ENCODE data around the gene UBE2G2. TPM values are rescaled to one million over a fixed set of nuclear protein-coding genes. Genes with fewer than 3 reads are reported as not detected.

The UBE2G2 gene
- polyA plus RNA-seq, 3 donors, result 29.1 to 70.8 (median 41.5) TPM

DNA sequence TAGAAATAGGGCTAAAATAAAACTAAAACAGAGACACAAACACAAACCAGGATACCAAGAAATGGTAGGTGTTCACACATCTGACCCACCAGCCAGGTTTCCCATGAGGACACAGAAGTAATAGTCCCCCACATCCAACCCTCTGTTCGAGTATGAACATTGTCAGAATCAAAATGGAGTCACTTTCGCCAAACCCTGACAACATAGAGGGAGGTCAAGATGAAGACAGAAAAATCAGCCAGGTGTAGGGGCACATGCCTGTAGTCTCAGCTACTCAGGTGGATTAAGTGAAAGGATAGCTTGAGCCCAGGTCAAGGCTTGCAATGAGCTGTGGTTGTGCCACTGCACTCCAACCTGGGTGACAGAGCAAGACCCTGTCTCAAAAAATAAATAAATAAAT lies 3.8 kb downstream of the UBE2G2 start:
- no peak overlapping the region for H3K27ac ChIP-seq (ENCODE audit: low read depth, low read length)
- WGBS, 3 donors, result 92 to 98% (median 94%) methylated on average over 2 of the region's 2 CpGs

DNA sequence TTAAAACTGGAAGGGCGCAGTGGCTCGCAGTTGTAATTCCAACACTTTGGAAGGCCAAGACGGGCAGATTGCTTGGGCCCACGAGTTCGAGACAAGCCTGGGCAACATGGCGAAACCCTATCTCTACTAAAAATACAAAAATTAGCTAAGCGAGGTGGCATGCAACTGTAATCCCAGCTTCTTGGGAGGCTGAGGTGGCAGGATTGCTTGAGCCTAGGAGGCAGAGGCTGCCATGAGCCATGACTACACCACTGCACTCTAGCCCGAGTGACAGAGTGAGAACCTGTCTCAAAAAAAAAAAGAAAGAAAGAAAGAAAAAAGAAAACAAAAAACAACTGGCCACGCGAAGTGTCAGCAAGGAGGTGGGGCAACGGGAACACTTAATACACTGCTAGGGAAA lies 6.3 kb downstream of the UBE2G2 start:
- H3K27ac ChIP-seq (ENCODE audit: low read depth, low read length), result no peak overlapping the region
- 91 to 95% (median 92%) methylated on average over 11 of the region's 11 CpGs for WGBS, 3 donors

DNA sequence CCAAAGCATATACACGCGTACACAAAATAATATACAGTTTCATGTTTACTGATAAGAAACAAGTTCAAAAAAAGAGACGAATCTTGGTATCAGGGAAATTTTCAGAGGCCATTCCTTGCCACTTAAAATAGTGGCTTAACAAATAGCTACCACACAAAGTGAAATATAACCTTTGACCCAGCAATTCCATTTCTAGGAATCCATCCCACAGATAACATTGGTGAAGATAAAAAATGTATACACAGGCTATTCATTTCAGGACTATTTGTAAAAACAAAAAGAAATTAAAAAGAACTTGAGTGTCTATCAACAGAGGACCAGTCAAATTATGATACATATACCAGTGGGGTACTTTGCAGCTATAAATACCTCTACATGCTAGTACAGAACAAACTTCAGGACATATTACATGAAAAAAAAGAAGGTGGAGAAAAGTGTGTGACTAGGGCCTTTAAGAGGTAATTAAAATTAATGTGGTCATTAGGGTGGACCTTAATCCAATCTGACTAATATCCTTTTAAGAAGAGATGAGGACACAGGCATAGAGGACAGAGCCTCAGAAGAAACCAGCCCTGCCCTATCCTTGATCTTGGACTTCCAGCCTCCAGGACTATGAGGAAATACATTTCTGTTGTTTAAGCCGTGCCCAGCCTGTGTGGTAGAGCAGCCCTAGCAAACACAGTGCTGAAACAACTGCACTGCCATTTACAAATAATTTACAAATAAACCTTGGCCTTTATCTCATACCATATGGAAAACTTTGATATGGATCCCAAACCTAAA lies 7.8 kb downstream of the UBE2G2 start:
- 15 to 41% (median 30%) methylated on average over 4 of the region's 4 CpGs for WGBS, 3 donors
- H3K27ac ChIP-seq (ENCODE audit: low read depth, low read length), result no peak overlapping the region

DNA sequence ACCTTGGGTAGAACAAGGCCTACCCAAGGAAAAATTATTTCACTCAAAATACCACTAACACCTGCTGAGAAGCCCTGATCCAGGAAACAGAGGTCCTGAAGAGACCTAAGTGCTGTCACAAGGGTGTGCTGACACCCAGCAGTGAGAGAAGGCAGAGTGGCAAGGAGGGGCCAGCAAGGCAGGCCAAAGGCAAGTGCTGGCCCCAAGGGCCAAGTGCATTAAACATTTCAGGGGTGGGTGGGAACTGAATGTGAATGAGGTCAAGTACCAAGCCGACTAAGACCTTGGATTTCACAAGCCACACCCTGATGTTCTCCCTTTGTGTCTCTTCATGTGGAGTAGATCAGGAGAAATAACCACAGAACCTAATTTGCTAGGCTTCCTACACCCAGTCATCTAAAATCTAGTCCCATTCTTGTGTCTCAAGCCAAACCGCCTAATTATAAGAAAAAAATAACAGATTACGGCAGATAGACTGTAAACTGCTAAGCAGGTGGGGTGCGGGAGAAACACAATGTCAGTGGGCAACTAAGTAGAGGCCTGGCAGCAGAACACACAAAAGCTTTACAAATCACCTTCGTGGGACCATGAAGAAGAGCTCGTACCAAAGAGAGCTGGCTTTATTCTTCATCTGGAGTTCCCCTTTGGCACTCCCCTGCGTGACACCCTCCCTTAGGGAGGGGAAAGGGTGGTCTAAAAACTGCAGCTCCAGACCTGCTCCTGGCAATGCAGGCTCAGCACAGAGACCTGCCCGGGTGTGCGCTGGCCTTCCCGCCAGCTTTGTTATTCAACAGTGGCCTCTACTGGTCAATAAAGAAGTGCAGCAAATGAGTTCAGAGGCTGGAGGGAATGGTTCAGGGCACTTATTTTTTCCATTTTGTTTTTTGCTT lies 8.7 kb downstream of the UBE2G2 start:
- 10 to 26% (median 21%) methylated on average over 10 of the region's 10 CpGs for WGBS, 3 donors

DNA sequence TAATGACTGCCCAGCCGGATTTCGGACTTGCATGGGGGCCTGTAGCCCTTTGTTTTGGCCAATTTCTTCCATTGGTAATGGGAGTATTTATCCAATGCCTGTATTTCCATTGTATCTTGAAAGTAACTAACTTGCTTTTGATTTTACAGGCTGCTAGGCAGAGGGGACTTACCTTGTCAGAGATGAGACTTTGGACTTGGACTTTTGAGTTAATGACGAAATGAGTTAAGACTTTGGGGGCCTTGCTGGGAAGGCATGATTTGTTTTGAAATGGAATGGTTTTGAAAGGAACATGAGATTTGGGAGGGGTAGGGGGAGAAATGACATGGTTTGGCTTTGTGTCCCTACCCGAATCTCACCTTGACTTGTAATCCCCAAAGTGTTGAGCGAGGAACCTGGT lies 9.6 kb downstream of the UBE2G2 start:
- H3K27ac ChIP-seq (ENCODE audit: low read depth, low read length), result no peak overlapping the region
- WGBS, 3 donors, result 93 to 95% (median 94%) methylated on average over 5 of the region's 5 CpGs

More for the DNA sequence above, 8.7 kb downstream of the UBE2G2 start:
- no peak overlapping the region for H3K27ac ChIP-seq (ENCODE audit: low read depth, low read length)

DNA sequence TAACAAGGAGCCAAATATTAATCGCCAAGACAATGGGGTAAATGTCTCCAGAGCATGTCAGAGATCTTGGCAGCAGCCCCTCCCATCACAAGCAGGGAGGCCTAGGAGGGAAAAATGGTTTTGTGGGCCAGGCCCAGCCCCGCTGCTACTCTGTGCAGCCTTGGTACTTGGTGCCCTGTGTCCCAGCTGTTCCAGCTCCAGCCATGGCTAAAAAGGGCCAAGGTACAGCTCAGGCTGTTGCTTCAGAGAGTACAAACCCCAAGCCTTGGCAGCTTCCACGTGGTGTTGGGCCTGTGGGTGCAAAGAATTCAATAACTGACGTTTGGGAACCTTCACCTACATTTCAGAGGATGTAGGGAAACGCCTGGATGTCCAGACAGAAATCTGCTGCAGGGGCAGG lies 10.4 kb downstream of the UBE2G2 start:
- WGBS, 3 donors, result 58 to 73% (median 68%) methylated on average over 5 of the region's 5 CpGs
- H3K27ac ChIP-seq (ENCODE audit: low read depth, low read length), result no peak overlapping the region

DNA sequence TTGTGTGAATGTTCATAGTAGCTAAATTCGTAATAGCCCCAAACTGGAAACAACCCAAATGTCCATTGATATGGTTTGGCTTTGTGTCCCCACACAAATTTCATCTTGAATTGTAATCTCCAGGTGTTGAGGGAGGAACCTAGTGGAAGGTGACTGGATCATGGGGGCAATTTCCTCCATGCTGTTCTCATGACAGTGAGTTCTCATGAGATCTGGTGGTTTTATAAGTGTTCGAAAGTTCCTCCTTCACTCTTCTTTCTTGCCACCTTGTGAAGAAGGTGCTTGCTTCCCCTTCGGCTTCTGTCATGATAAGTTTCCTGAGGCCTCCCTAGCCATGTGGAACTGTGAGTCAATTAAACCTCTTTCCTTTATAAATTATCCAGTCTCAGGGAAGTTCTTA lies 11.3 kb downstream of the UBE2G2 start:
- H3K27ac ChIP-seq (ENCODE audit: low read depth, low read length), result no peak overlapping the region
- 76 to 87% (median 86%) methylated on average over 3 of the region's 3 CpGs for WGBS, 3 donors

DNA sequence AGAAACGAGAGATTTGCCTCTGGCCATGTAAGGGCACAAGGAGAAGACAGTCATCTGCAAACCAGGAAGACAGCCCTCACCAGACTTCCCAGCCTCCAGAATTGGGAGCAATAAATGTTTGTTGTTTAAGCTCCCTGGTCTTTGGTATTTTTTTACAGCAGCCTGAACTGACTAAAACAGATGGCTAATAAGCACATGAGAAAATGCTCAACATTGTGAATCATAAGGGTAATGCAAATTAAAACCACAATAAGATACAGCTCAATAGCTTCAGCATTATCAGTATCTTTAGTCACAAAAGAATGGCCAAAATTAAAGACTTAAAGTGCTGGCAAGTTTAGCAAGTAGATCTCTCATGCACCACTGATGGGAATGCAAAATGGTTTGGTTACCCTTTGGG lies 11.7 kb downstream of the UBE2G2 start:
- no peak overlapping the region for H3K27ac ChIP-seq (ENCODE audit: low read depth, low read length)
- 67 to 95% (median 89%) methylated on average over 1 of the region's 1 CpG for WGBS, 3 donors

DNA sequence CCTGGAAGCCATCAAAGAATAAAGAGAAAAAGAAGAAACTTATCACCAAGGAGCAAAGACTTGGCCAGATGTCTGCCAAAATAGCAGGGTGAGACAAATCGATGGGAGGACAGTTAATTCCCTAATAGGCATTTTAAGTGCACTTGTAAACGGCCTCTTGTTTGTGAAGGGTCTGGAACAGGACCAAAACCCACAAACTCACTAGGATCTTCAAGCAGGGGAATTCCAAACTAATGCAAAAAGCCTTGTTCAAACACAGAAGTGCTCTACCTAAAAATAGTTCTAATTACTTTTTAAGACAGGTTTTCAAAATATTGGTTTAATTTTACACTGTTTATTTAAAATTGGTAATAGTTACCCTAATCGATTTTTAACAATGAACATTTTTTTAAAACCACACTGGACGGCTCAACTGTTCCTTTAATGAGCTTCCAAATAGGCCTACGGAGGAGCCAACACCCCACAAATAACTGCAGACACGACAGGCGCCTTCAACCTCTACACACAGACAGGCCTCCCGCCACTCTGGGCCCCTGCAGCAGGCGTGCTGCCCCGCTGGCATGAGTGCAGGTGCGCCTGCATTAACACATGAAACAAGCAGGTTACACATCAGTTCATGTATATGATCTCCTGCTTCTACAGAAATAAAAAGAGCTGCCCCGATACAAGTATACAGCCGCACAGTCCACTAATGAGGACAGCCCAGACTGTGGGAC lies 15.8 kb downstream of the UBE2G2 start:
- 68 to 78% (median 73%) methylated on average over 13 of the region's 13 CpGs for WGBS, 3 donors
- H3K27ac ChIP-seq (ENCODE audit: low read depth, low read length), result no peak overlapping the region

DNA sequence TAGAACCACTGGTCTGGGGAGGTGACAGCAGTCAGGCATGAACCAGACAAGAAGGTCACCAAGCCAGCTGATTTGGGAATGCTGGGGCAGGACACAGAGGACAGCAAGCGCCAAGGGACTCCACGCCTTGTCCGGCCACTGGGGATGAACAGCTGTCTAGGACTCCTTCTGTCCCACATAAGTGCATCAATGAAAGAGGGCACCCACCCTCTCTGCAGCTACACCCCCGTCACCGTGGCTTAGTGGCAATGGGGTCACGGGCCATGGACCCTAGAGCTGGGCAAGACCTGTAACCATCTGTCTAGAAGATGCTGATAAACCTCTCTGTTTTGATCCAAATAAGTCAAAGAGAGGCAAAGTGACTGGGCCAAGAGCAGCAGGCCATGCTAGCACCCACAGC lies 16.8 kb downstream of the UBE2G2 start:
- WGBS, 3 donors, result 96 to 98% (median 98%) methylated on average over 6 of the region's 6 CpGs
- no peak overlapping the region for H3K27ac ChIP-seq (ENCODE audit: low read depth, low read length)

DNA sequence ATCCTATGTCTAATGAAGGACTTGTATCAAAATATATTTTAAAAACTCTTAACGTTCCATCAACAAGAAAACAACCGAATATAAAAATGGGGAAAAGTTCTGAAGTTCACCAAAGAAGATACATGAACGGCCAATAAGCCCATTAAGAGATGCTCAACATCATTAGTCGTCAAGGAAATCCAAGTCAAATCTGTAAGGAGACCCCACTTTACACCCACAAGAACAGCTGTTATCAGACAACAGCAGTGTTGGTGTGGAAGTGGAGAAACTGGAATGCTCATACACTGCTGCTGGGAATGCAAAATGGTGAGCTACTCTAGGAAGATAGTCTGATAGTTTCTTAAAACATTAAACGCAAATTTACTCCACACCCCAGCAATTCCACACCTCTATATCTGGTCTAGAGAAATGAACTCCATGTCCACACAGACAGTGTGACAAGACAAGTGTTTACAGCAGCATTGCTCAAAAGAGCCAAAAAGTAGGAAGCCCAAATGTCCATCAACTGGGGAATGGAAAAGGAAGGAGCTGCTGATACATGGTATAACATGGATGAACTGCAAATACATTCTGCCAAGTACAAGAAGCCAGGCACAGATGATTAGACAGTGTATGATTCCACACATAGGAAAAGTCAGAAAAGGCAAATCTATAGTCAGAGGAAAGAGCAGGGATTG lies 18.5 kb downstream of the UBE2G2 start:
- WGBS, 3 donors, result 86 to 99% (median 96%) methylated on average over 5 of the region's 5 CpGs
- no peak overlapping the region for H3K27ac ChIP-seq (ENCODE audit: low read depth, low read length)

DNA sequence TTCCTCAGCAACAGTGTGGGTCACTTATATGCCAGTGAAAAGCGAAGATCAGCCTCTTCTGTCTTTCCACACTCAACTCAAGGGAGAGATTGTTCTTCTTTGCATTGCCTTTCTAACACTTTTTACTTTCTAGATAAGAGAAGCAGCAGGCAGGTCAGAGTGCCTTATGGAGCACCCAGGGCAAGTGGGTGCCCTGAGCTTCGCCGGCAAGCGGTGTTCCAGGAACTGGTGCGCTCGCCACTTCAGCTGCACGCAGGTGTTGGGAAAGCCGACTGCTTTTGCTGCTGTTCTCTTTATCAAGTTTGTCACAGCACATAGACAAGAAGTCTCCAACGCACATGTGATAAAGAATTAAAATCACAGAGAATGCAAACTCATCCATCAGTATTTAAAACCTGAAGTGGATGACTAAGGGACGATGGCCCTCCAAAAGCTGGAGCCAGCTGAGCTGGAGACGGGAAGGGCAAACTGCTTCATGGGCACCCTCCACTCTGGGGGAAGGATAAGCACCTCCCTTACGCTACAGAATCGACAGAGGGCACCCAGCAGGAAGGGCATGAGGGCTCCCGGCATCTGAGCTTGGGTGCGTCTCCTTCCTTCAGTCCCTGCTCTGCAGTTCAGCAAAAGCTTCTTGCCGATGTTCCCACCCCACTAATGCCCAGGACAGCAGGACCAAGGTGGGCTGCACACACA lies 20.7 kb downstream of the UBE2G2 start:
- 86 to 94% (median 87%) methylated on average over 16 of the region's 16 CpGs for WGBS, 3 donors

DNA sequence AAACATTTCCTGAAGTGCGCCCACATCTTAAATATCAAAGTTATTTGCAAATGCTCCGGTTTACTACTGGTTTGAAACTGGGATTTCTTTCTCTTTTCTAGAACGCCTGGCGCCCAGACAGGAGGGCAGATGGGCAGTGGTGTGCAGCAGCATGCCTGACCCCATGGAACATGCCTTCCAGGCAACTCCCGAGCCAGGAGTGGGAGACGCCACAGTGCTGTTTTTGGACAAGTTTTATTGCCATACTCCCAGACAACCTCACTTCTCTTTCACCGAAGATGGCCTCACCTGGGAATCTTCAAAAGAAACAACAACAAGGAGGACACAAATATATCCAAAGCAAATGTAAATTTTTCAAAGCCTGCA lies 21.5 kb downstream of the UBE2G2 start:
- no peak overlapping the region for H3K27ac ChIP-seq (ENCODE audit: low read depth, low read length)
- 69 to 84% (median 78%) methylated on average over 7 of the region's 7 CpGs for WGBS, 3 donors

More for the DNA sequence above, 20.7 kb downstream of the UBE2G2 start:
- no peak overlapping the region for H3K27ac ChIP-seq (ENCODE audit: low read depth, low read length)

DNA sequence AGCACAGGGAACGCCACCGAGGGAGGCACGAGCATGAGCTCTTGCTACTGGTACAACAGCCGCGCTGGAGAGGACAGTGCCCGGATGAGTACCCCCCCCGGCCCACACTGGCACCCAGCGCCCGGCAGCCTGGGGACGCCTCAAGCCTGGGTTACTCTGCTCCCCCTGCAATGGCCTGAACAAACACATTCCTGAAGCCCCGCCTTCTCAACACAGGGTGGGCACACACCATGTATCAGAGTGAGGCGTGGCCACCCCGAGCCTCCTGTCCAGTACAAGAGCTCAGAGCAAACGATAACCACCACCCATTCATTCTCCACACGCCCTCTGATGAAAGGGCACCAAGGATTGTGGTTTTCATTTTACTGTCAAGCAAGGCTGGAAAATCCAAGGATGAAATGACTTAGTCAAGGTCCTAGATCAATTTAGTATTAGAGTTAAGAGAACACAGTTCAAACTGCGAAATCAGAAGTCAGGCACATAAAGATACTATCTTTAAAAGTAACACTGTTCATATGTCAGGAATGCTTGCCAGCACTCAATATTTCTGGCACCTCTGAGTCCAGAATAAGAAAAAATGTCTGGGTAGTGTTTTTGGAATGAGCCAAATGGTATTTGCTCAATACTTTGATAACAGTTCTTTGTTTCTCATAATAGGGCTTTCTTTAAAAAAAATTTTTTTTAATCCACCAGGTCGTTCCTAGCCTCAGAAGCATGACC lies 22.0 kb downstream of the UBE2G2 start:
- 67 to 88% (median 83%) methylated on average over 17 of the region's 17 CpGs for WGBS, 3 donors
- H3K27ac ChIP-seq (ENCODE audit: low read depth, low read length), result no peak overlapping the region

DNA sequence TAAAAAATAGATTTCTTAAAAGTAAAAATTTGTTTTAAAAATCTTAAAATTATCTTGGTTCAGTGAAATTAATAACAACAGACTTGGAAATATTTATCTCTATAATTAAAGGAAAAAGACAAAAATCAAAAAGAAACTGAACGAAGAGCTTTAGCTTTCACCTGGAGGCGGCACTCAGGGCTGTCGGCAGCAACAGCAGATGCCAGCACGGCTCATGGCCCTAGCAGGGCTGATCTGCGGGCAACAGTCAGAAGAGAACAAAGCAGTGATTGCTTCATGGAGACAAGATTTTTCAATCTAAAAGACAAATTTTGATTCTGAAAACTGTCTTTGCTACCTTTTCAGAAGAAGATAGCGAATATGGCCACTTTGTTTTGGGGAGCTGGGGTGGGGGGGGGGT lies 22.6 kb downstream of the UBE2G2 start:
- H3K27ac ChIP-seq (ENCODE audit: low read depth, low read length), result no peak overlapping the region
- 89 to 94% (median 90%) methylated on average over 6 of the region's 6 CpGs for WGBS, 3 donors

DNA sequence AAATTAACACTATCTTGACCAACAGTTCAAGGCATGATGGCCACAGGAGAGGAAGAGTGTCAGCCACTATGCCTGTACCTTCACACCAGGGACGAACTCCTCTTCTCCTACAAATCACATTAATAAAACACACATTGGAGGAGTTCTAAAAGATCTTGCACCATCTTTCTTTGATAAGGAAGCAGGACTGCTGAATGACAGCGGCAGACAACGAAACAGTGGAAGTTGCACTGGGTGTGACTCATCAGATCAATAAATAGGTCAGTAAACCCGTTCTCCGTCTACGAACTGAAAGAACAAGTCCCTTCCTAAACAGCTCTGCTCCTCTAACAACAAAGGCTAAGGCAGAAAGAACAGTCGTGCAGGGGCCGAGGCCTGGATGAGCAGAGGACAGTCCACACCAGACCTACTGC lies 23.1 kb downstream of the UBE2G2 start:
- no peak overlapping the region for H3K27ac ChIP-seq (ENCODE audit: low read depth, low read length)
- 67 to 87% (median 82%) methylated on average over 8 of the region's 8 CpGs for WGBS, 3 donors

DNA sequence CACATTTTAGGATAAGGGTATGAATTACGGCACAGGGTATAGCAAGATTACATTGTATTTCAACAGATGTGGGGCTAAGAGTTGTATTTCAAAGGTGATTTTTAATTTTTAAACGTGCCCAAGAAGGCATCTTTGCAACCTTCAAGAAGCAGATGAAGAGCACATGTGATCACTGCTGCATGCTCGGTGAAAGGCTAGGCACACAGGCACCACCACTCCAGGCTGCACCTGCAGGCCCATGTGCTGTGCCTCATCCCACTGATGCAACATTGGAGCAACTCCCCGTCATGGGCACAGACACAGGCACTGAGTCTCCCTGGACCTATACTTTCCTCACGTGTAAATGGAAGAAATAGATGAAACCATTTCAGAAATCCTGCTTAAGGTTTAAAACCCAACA lies 23.5 kb downstream of the UBE2G2 start:
- H3K27ac ChIP-seq (ENCODE audit: low read depth, low read length), result no peak overlapping the region
- WGBS, 3 donors, result 88 to 91% (median 89%) methylated on average over 5 of the region's 5 CpGs

Measured in adipose tissue (tissue), 3 donors.